ENCODE results near the gene UBE2H. TPM values are rescaled to one million over a fixed set of nuclear protein-coding genes. Genes with fewer than 3 reads are reported as not detected.
"Not testable (repeated sequence)": the region's sequence is repeated elsewhere in the genome, so short reads cannot be mapped to it uniquely, and the experiment has no call there.

Gene UBE2H
- total and polyA plus RNA-seq, 8 donors = 19.2 to 150 (median 49.0) TPM

GRCh38 chr7:129843365-129843898 is 109.3 kb downstream of the UBE2H start:
- TF ChIP-seq, protein P1, sequence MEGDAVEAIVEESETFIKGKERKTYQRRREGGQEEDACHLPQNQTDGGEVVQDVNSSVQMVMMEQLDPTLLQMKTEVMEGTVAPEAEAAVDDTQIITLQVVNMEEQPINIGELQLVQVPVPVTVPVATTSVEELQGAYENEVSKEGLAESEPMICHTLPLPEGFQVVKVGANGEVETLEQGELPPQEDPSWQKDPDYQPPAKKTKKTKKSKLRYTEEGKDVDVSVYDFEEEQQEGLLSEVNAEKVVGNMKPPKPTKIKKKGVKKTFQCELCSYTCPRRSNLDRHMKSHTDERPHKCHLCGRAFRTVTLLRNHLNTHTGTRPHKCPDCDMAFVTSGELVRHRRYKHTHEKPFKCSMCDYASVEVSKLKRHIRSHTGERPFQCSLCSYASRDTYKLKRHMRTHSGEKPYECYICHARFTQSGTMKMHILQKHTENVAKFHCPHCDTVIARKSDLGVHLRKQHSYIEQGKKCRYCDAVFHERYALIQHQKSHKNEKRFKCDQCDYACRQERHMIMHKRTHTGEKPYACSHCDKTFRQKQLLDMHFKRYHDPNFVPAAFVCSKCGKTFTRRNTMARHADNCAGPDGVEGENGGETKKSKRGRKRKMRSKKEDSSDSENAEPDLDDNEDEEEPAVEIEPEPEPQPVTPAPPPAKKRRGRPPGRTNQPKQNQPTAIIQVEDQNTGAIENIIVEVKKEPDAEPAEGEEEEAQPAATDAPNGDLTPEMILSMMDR (IDR thresholded peaks at IDR 0.05) = no peak
- TF ChIP-seq POLR2AphosphoS5 (IDR thresholded peaks at IDR 0.05) = no peak
- no peak for TF ChIP-seq EP300 (IDR thresholded peaks at IDR 0.05)
- H3K4me3 ChIP-seq = no peak overlapping the region
- no peaks in the 10 kb centered on the region for H3K9me3 ChIP-seq
- no peak overlapping the region for H3K27ac ChIP-seq
- H3K27me3 ChIP-seq = no peaks in the 10 kb centered on the region
- intact Hi-C loops (cut with DNase I; ENCODE audit: low total_unique reads) = no loop called here
- peaks cover 27 to 80% (median 42%) of the 10 kb centered on the region in 4 donors for H3K4me1 ChIP-seq
- DNase-seq = no peak
- peaks cover 0 to 8% (median 8%) of the 10 kb centered on the region in 4 donors for H3K36me3 ChIP-seq
- 81 to 89% (median 84%) methylated on average over 12 of the region's 12 CpGs for WGBS, 5 donors

- no peak for DNase-seq
- WGBS, 5 donors = 79 to 86% (median 84%) methylated on average over 3 of the region's 3 CpGs
- Histone ChIP-seq H3K4me3 (no peak overlapping the region), H3K27ac (no peak overlapping the region), H3K9me3 (no peaks in the 10 kb centered on the region), H3K27me3 (no peaks in the 10 kb centered on the region), H3K36me3 (peaks cover 0 to 28% (median 23%) of the 10 kb centered on the region in 4 donors), H3K4me1 (peaks cover 25 to 60% (median 41%) of the 10 kb centered on the region in 4 donors)
- TF ChIP-seq POLR2AphosphoS5 (IDR thresholded peaks at IDR 0.05) (no peak), POLR2A (IDR thresholded peaks at IDR 0.05) (no peak)
- intact Hi-C loops (cut with DNase I; ENCODE audit: low total_unique reads) = no loop called here
Measured at GRCh38 chr7:129841465-129841864, 111.3 kb downstream of the UBE2H start.

DNA sequence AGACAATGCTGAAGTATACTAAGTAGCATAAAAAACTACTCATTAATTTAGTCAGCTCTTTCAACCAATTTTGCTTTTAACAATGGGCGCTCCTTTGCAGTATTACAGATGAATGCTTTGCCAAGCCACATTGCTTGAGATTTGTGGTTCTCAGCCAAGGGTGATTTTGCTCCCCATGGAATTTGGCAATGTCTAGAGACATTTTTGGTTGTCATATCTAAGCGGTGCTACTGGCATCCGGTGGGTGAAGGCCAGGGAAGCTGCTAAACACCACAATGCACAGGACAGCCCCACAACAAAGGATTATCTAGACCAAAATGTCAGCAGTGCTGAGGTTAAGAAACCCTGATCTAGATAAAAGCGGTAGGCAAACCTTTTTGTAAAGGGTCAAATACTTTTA is 112.0 kb downstream of the UBE2H start:
- intact Hi-C loops (cut with DNase I; ENCODE audit: low total_unique reads) = no loop called here
- Histone ChIP-seq H3K4me1 (peaks cover 18 to 53% (median 37%) of the 10 kb centered on the region in 4 donors), H3K27me3 (no peaks in the 10 kb centered on the region), H3K27ac (no peak overlapping the region), H3K36me3 (peaks cover 0 to 31% (median 26%) of the 10 kb centered on the region in 4 donors), H3K9me3 (no peaks in the 10 kb centered on the region), H3K4me3 (no peak overlapping the region)
- TF ChIP-seq EP300 (IDR thresholded peaks at IDR 0.05) (no peak), POLR2AphosphoS5 (IDR thresholded peaks at IDR 0.05) (no peak), POLR2A (IDR thresholded peaks at IDR 0.05) (no peak)
- TF ChIP-seq, protein P1 (IDR thresholded peaks at IDR 0.05) = no peak
- no peak for DNase-seq
- WGBS, 5 donors = 48 to 67% (median 63%) methylated on average over 4 of the region's 4 CpGs

GRCh38 chr7:129836983-129837382 is 115.8 kb downstream of the UBE2H start:
- Histone ChIP-seq H3K4me1 (peaks cover 11 to 37% (median 24%) of the 10 kb centered on the region in 4 donors), H3K4me3 (no peak overlapping the region), H3K27ac (no peak overlapping the region), H3K27me3 (no peaks in the 10 kb centered on the region), H3K9me3 (no peaks in the 10 kb centered on the region), H3K36me3 (peaks cover 5 to 66% (median 56%) of the 10 kb centered on the region in 4 donors)
- 84 to 91% (median 89%) methylated on average over 3 of the region's 3 CpGs for WGBS, 5 donors
- intact Hi-C loops (cut with DNase I; ENCODE audit: low total_unique reads) = no loop called here
- TF ChIP-seq EP300 (IDR thresholded peaks at IDR 0.05) (no peak), POLR2AphosphoS5 (IDR thresholded peaks at IDR 0.05) (no peak), POLR2A (IDR thresholded peaks at IDR 0.05) (no peak)
- TF ChIP-seq, protein P1 (IDR thresholded peaks at IDR 0.05) = no peak
- DNase-seq = no peak

DNA sequence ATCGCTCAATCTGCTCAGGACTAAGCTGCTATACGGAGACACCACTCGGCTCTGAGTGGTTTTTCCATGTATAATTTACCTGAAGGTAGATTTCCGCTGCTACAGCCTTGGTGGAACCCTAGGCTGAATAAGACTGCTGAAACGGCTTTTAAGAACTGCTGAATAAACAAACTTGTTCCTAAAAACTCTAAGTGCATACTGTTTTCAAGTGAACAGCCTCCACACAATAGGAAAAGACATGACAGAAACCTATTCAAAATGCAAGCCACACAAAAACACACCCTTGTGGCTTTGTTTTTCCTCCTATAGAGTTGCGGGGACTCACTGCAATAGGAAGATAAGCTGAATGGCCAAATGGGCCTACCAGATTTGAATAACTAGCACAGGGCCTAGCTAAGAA is 117.2 kb downstream of the UBE2H start:
- H3K36me3 ChIP-seq = peaks cover 5 to 72% (median 59%) of the 10 kb centered on the region in 4 donors
- H3K9me3 ChIP-seq = no peaks in the 10 kb centered on the region
- H3K4me3 ChIP-seq = no peak overlapping the region
- no peaks in the 10 kb centered on the region for H3K27me3 ChIP-seq
- no peak for DNase-seq
- peaks cover 7 to 39% (median 20%) of the 10 kb centered on the region in 4 donors for H3K4me1 ChIP-seq
- 81 to 89% (median 85%) methylated on average over 6 of the region's 6 CpGs for WGBS, 5 donors
- intact Hi-C loops (cut with DNase I; ENCODE audit: low total_unique reads) = no loop called here
- no peak overlapping the region for H3K27ac ChIP-seq
- no peak for TF ChIP-seq POLR2AphosphoS5 (IDR thresholded peaks at IDR 0.05)
- no peak for TF ChIP-seq EP300 (IDR thresholded peaks at IDR 0.05)

DNA sequence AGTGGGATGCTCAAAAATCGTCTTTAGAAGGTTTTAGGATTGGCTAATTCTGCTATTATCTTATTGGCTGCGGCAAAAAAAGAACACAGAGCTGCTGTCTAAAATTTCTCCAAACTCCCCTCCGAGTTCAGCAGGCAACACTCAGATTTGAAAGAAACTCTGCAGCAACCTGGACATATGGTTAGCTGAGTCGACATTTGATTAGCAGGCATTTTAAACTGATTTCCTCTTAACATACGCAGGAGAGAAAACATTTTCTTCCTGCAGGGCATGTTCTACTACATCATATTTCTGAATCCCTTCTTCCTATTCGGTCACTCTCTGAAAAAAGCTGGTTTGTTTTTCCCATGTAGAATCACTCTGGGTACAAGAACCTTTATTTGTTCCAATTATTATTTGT is 119.4 kb downstream of the UBE2H start:
- H3K9me3 ChIP-seq; DNase-seq; H3K27me3 ChIP-seq; H3K4me3 ChIP-seq; H3K27ac ChIP-seq; intact Hi-C loops (cut with DNase I; ENCODE audit: low total_unique reads): not testable (repeated sequence)
- WGBS, 5 donors = 84 to 91% (median 86%) methylated on average over 6 of the region's 6 CpGs
- peaks cover 14 to 39% (median 26%) of the 10 kb centered on the region in 4 donors for H3K4me1 ChIP-seq
- peaks cover 5 to 64% (median 50%) of the 10 kb centered on the region in 4 donors for H3K36me3 ChIP-seq

Measured in stomach (tissue), 9 donors.